Skin epidermis (tissue), 12 donors: ENCODE data around the gene ERC2.
"Not testable (repeated sequence)": the region's sequence is repeated elsewhere in the genome, so short reads cannot be mapped to it uniquely, and the experiment has no call there.

Experiments
- H3K27ac ChIP-seq, 21 experiments: fragments of 200-600 bp; sonication (generic) in 11 of 21; one replicate each; pipeline ENCODE4 v1.5.0; 2020; ENCODE audit warnings: mild to moderate bottlenecking in 3 of 21, inconsistent platforms in 2 of 21, moderate library complexity in 2 of 21
- H3K4me3 ChIP-seq, 7 experiments: fragments of 200-600 bp; sonication (generic) in 2 of 7; one replicate each; pipeline ENCODE4 v1.5.0; 2020; ENCODE audit warnings: inconsistent platforms in 2 of 7, mild to moderate bottlenecking in 2 of 7, moderate library complexity in 1 of 7

The ERC2 gene

GRCh38 chr3:56054844-56055243 is 413.4 kb downstream of the ERC2 start:
- Histone ChIP-seq H3K4me3 (no peak overlapping the region), H3K27ac (no peak overlapping the region)

- Histone ChIP-seq H3K27ac (no peak overlapping the region), H3K4me3 (no peak overlapping the region)
Observed at GRCh38 chr3:56053727-56054126, 414.5 kb downstream of the ERC2 start.

GRCh38 chr3:56052188-56052587 is 416.1 kb downstream of the ERC2 start:
- Histone ChIP-seq H3K4me3 (no peak overlapping the region), H3K27ac (no peak overlapping the region)

- Histone ChIP-seq H3K27ac (no peak overlapping the region), H3K4me3 (no peak overlapping the region)
Observed at GRCh38 chr3:56051052-56051451, 417.2 kb downstream of the ERC2 start.

- H3K27ac ChIP-seq: no peak overlapping the region
- H3K4me3 ChIP-seq: no peak overlapping the region
Observed at GRCh38 chr3:56048946-56049345, 419.3 kb downstream of the ERC2 start.

- no peak overlapping the region for H3K4me3 ChIP-seq
- no peak overlapping the region for H3K27ac ChIP-seq
Observed at GRCh38 chr3:56048331-56048730, 419.9 kb downstream of the ERC2 start.

GRCh38 chr3:56042326-56042951 is 425.8 kb downstream of the ERC2 start:
- Histone ChIP-seq H3K4me3 (no peak overlapping the region), H3K27ac (no peak overlapping the region)

GRCh38 chr3:56025326-56025725 is 442.9 kb downstream of the ERC2 start:
- no peak overlapping the region for H3K4me3 ChIP-seq

GRCh38 chr3:56023546-56023945 is 444.7 kb downstream of the ERC2 start:
- no peak overlapping the region for H3K27ac ChIP-seq
- H3K4me3 ChIP-seq: no peak overlapping the region

More at GRCh38 chr3:56025326-56025725, 442.9 kb downstream of the ERC2 start:
- no peak overlapping the region for H3K27ac ChIP-seq

- Histone ChIP-seq H3K4me3 (no peak overlapping the region), H3K27ac (no peak overlapping the region)
Observed at GRCh38 chr3:56022619-56023018, 445.6 kb downstream of the ERC2 start.

GRCh38 chr3:56019490-56020146 is 448.6 kb downstream of the ERC2 start:
- no peak overlapping the region for H3K27ac ChIP-seq
- H3K4me3 ChIP-seq: no peak overlapping the region

GRCh38 chr3:56015374-56015773 is 452.9 kb downstream of the ERC2 start:
- H3K4me3 ChIP-seq, H3K27ac ChIP-seq: not testable (repeated sequence)

- Histone ChIP-seq H3K4me3 (no peak overlapping the region), H3K27ac (no peak overlapping the region)
Observed at GRCh38 chr3:56012721-56013120, 455.5 kb downstream of the ERC2 start.

GRCh38 chr3:56005196-56005805 is 463.0 kb downstream of the ERC2 start:
- Histone ChIP-seq H3K4me3 (no peak overlapping the region), H3K27ac (no peak overlapping the region)

GRCh38 chr3:56003129-56003528 is 465.1 kb downstream of the ERC2 start:
- H3K27ac ChIP-seq: no peak overlapping the region
- H3K4me3 ChIP-seq: no peak overlapping the region

- H3K27ac ChIP-seq: no peak overlapping the region
- no peak overlapping the region for H3K4me3 ChIP-seq
Observed at GRCh38 chr3:56001991-56002390, 466.3 kb downstream of the ERC2 start.

GRCh38 chr3:56001537-56001936 is 466.7 kb downstream of the ERC2 start:
- no peak overlapping the region for H3K4me3 ChIP-seq
- H3K27ac ChIP-seq: no peak overlapping the region

- H3K4me3 ChIP-seq: no peak overlapping the region
Observed at GRCh38 chr3:55989366-55989765, 478.9 kb downstream of the ERC2 start.

GRCh38 chr3:55988905-55989304 is 479.4 kb downstream of the ERC2 start:
- Histone ChIP-seq H3K27ac (no peak overlapping the region), H3K4me3 (no peak overlapping the region)

More at GRCh38 chr3:55989366-55989765, 478.9 kb downstream of the ERC2 start:
- no peak overlapping the region for H3K27ac ChIP-seq

- no peak overlapping the region for H3K4me3 ChIP-seq
- H3K27ac ChIP-seq: no peak overlapping the region
Observed at GRCh38 chr3:55984626-55985025, 483.6 kb downstream of the ERC2 start.

- H3K4me3 ChIP-seq: no peak overlapping the region
Observed at GRCh38 chr3:55978953-55979352, 489.3 kb downstream of the ERC2 start.

More at GRCh38 chr3:55978953-55979352, 489.3 kb downstream of the ERC2 start:
- H3K27ac ChIP-seq: no peak overlapping the region
